HG02840 (cell line): ENCODE measurements around the gene TGIF1.
A peak's percentile ranks its signal among the peaks of the same experiment; 100 is the strongest.

ENCODE experiments used
- ATAC-seq: cut with Tn5 transposase; IDR thresholded peaks from one replicate; pipeline ENCODE4 v1.9.1; 2021; ENCODE audit warnings: mild to moderate bottlenecking, moderate library complexity, moderate number of reproducible peaks; ENCODE audit not compliant: unreplicated experiment, low FRiP score

TGIF1 gene

GRCh38 chr18:3427944-3428343 lies 22.0 kb upstream of the TGIF1 start:
- ATAC-seq = no peak

- ATAC-seq = no peak
Measured at GRCh38 chr18:3429121-3429520, 20.9 kb upstream of the TGIF1 start.

DNA sequence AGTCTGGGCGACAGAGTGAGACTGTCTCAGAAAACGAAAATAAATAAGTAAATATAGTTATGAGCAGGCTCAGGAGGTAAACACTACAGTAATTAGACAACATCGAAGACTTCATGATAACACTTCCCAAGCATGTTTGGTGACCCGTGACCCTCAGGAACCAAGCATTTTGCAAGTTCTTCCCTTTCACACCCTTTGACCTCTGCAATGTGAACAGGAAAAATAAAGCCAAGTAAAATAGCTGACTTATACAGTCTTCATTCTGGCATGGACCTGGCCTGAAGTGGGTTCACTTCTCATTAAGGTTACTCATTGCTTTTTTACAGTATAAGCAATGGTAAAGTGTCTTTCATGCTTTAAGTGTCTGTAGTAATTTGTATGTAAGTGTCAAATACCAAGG lies 15.3 kb upstream of the TGIF1 start:
- no peak for ATAC-seq

- no peak for ATAC-seq
Measured at GRCh38 chr18:3440341-3440740, 9.6 kb upstream of the TGIF1 start.

GRCh38 chr18:3441290-3441689 lies 8.7 kb upstream of the TGIF1 start:
- ATAC-seq = no peak

DNA sequence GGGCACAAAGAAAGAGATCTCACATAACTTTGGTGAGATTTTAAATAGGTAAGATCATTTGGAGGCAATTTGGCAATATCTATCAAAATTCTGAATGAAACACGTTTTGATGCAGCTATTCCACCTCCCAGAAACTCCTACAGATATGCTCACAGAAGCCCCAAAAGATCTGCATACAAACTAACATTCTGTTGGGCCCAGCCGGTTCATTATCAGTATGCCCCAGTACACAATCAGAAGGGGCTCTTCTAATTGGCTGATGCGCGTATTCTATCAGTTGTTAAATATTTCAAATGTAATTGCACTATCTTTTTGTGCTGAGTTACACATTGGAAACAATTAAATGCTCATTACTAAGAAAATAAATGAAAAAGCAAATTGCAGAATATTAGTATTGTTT lies 7.1 kb upstream of the TGIF1 start:
- ATAC-seq = no peak

GRCh38 chr18:3444296-3444695 lies 5.7 kb upstream of the TGIF1 start:
- ATAC-seq = no peak

DNA sequence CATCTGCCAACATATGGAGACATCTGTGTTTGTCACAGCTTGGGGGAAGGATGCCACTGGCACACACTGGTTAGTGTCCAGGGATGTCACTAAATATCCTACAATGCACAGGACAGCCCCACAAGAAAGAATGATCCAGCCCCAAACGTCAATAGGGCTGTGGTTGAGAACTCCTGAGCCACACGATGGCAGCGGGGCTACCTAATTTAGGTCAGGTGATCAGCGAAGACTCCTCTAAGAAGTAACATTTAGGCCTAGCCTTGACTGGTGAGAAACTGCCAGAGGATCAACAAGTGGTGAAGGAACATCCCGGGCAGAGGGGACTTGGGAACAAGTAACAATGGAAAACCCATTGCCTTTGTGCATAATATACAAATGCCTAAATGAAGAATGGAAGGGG lies 5.0 kb upstream of the TGIF1 start:
- no peak for ATAC-seq

DNA sequence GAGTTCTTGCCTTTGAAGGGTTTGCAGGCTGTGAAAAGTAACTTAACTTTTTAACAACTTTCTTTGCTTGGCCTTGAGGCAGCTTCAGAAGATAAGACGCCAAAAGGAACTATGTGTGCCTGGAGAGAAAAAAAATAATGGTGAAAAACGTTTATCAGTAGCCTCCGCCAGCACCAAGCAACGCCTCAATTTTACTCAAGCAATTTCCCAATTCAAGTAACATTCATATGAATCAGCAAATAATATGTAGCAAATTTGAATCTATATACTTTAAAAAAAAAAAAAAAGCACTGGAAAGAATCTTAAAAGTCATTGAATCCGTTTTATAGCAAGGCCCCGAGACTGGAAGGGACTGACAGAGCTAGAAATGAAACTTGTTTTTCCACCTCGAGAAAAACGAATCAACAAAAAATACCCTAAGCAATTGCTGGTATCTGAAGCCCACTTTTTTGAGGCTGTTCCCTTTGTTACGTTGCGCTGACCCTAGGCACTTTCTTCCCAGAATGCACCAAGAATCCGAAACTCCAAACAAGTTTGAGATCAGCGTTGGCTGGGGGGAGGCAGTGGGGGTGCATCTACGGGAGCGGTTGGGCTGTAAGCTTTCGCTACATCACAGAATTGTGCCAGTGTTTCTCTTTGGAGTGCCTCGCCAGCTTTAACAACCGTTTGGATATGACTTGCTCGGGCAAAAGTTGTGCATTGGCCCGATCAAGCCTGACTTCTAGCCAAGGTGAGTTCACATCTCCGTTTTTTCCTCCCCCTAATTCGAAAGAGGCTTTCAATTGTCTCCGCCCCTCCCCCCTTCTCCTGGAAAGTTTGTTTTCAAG lies 2.7 kb upstream of the TGIF1 start:
- ATAC-seq = no peak

DNA sequence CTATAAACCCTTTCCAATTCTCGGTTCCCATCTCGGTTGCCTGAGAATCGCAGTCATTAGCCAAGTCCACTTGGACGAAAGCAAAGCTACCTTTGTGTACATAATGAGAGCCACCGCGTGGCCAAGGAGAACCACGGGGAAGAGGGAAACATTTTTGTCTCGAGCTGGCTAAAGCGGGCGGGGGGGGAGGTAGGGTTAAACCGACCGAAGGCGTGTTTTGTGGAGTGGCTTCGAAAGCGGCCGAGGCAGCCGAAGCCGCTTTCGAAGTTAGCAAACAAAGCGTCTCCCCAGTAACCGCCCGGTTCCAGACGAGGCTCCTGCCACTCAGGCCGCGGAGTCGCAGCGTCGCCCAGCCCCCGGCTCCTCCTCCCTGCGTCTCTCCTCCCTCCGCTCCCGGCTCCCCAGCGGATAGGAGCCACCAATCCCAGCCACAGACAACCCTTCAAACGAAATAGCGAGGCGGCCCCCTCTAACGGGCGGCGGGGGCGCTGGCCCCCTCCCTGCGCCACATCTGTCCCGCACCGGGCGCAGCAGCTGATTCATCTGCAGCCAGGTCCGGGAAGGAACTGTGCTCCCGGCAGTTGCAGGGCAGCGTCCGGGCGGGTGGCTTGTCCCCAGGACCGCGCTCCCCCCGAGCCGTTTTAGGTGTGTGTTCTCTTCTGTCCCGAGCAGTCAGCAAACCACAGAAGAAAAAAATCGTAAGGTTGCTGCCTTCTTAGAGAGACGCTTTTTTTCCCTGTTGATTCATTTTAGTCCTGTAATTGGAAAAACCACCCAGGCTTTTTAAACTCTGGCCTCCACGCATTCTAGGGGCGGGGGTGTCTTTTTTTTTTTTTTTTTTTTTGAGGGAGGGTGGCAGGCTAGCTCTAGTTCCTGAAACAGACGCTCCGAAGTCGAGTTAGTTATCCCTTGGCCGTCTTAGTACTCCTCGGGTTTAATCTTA lies 1.8 kb upstream of the TGIF1 start:
- ATAC-seq = peak; percentile 59

DNA sequence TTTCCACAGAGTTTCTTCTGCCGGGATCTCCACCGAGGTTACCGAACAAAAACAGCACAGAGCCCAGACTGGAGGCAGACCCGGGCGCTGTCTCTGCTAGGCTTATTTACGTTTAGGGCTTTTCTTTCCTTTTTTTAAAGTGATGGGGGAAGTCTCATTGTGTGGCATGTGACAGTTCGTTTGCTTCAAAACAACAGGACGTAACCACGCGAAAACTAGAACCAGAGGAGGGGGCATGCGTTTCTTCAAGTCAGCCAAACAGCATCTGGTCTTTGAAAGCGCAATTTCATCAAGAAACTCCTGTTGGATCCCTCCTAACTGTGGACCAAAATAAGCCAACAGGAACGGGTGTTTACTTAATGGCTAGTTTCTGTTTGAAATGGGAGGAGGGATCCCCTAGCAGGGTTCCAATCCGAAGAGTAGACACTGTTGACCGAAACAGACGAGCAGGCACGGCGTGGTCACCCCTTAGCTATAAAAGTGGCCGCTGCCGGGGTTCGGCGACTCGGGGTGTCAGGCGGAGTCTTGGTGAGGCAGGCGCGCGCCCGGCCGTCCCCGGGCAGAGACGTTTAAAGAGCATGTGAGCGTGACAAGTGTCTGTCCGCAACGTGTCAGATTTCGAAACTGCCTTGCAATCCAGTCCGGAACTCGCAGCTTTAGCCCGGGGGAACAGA lies 997 bp upstream of the TGIF1 start:
- no peak for ATAC-seq

GRCh38 chr18:3449512-3450011 lies 410 bp upstream of the TGIF1 start:
- ATAC-seq = no peak

- no peak for ATAC-seq
Measured at GRCh38 chr18:3450799-3451182, 819 bp downstream of the TGIF1 start.

DNA sequence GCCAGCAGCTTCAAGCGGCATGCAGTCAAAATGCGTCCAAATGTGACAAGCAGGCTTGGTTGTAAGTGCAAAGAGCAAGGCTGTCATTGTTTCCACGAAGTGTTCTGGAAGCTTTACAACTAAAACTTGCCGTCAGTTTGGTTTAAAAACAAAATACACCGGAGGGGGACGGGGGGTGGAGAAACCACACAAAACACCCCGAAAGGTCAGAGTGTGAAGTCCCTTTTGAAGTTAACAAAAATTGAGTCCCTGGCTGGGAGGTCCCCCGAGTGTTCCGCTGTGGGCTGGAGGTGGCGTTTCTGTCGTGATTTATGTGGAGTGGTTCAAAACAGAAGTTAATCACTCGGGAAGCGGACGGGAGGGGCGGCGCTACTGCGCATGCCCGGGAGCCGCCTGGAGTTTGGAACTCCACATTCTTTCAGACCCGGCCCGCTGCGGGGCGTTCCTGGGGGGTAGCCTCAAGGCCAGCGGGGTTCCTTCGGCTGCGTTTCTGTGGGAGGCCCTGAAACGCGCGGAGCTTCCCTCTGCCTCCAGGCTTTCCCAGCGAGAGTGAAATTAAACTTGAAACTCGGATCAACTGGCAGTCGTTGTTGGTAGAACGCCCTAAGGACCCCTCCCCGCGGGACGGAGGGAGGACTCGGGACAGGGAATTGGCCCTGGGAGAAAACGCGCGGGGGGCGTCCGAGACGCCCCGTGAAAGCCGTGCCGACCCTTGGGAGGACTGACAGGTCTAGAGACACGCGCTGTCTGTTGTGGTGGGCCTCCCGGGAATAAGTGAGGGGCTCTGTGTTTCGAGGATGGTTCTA lies 1.4 kb downstream of the TGIF1 start:
- ATAC-seq = no peak

DNA sequence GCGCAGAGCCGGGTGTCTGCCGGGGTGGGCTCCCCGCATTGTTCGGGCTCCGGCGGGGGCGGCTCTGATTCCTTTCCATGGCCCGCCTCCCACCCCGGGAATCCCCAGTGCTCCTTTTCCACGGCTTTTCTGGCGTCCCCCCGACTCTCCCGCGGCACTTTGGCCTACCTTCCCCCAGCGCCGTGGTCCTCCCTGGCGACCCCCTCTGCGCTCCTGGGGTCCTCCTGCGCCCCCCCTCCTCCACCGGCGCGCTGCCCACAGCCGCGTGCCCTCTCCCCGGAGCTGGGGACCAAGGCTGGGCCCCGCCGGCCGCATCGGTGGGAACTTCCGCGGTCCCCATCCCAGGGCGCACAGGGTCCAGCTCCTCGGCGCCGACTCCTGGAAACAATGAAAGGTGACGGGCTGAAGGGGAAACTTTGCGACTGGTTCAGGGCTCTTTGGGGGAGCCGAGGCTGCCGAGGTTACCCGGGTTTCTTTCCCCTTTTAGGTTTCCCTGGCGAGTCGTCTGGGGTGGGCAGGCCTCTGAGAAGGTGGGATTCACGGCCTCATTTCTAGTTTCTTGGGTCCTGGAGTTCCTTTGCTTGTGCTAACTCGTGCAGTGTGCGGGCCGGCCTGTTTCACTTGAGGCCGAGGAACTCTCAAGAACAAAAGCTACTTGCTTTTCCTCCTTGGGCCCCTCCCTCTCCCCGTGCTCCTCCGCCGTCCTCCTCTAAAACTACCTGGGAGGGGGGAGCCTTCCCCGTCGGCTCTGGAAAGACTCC lies 2.2 kb downstream of the TGIF1 start:
- no peak for ATAC-seq

DNA sequence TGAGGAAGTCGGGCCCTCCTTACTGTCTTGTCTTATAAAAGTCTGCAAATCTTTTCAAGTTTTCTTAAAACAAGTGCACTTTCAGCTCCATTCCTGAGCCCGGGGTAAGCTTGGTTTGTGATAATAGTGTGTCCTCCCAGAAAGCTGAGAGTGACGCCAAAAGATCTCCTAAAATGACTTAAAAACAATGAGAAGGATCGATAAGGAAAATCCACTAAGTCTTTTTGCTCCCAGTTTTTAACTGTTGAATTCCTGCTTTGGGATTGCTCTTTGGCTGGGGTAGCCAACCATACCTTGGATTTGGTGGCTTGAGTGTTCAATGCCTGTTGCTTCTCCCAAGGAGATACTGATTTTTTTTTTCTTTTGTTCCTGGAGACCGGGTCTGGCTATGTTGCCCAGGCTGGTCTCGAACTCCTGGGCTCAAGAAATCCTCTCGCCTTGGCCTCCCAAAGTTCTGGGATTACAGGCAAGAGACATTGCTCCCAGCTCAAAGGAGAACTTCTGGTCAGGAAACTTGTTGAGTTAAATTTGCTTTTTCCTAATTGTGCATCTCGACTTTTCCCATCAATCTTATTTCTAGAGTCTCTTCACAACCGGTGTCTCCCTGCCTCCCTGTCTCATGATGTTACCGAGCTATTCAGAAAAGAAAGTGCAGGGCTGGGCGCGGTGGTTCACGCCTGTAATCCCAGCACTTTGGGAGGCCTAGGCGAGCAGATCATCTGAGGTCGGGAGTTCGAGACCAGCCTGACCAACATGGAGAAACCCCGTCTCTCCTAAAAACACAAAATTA lies 3.0 kb downstream of the TGIF1 start:
- no peak for ATAC-seq

DNA sequence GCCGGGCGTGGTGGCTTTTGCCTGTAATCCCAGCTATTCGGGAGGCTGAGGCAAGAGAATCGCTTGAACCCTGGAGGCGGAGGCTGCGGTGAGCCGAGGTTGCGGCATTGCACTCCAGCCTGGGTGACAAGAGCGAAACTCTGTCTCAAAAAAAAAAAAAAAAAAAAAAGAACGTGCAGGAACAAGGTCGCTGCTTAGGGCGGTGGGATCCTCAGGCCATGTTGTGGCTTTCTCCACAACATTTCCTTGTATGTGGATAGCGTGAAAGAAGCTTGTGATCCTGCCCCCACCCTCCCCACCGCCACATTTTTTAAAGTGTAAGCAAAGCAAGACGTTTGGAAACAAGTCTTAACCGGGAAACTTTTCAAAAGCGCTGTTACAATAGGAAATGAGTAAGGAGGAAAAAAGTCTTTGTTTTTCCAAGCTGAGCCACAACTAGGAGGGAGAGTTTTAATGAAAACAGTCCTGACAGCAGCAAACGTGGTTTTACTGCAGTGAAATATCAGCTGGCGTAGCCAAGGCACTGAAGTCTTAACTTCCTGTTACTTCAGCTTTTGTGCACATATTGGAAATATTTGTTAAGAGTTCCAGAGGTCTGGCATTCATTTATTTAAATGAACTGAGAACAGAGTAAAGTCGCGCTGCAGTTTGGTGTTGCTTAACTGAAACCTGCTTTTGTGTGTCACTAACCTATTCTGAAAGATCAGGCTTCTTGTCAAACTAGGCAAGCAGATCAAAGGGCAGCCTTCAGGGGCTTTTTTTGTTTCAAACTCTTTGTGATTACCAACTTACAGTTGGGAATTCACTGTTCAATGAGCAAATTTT lies 3.8 kb downstream of the TGIF1 start:
- no peak for ATAC-seq
